ENCODE measurements around the gene MYL3. TPM values are rescaled to one million over a fixed set of nuclear protein-coding genes. Genes with fewer than 3 reads are reported as not detected.

Gene MYL3
- total RNA-seq, 6 donors from 2014 or later = 1.2 to 6.3 (median 2.6) TPM

GRCh38 chr3:46843508-46843907 lies 19.7 kb downstream of the MYL3 start:
- no peaks in the 10 kb centered on the region for H3K27me3 ChIP-seq
- TF ChIP-seq POLR2A (IDR thresholded peaks at IDR 0.05) (no peak), POLR2AphosphoS5 (IDR thresholded peaks at IDR 0.05) (no peak), CTCF (IDR thresholded peaks at IDR 0.05) (no peak), EP300 (IDR thresholded peaks at IDR 0.05) (no peak)
- no peak for ATAC-seq (ENCODE audit: low FRiP score in 2 of 2)
- H3K9me3 ChIP-seq = peaks cover 8 to 28% (median 23%) of the 10 kb centered on the region in 4 donors
- no peaks in the 10 kb centered on the region for H3K36me3 ChIP-seq
- no peak for DNase-seq
- no peak overlapping the region for H3K4me3 ChIP-seq
- H3K27ac ChIP-seq = no peak overlapping the region
- peaks cover 16 to 29% (median 22%) of the 10 kb centered on the region in 4 donors for H3K4me1 ChIP-seq
- WGBS, 2 donors = 94 to 95% methylated on average over 3 of the region's 3 CpGs

DNA sequence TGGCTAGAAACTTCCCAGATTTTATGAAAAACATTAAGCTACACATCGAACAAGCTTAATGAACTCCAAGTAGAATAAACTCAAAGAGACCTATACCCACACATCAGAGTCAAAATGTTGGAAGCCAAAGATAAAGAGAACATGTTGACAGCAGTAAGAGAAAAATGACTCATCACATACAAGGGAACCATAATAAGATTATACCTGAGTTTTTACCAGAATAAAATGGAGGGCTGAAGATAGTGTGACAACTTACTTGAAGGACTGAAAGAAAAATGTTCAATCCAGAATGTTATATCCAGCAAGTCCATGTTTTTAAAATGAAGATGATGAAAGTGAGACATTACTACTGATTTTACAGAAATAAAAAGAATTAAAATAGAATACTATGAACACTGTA lies 22.8 kb downstream of the MYL3 start:
- no peak for TF ChIP-seq POLR2A (IDR thresholded peaks at IDR 0.05)
- no peak for TF ChIP-seq CTCF (IDR thresholded peaks at IDR 0.05)
- no peak for TF ChIP-seq POLR2AphosphoS5 (IDR thresholded peaks at IDR 0.05)
- TF ChIP-seq EP300 (IDR thresholded peaks at IDR 0.05) = no peak
- H3K36me3 ChIP-seq = no peaks in the 10 kb centered on the region
- 95 to 96% methylated on average over 1 of the region's 1 CpG for whole genome bisulfite sequencing, 2 donors
- no peak for ATAC-seq (ENCODE audit: low FRiP score in 2 of 2)
- H3K27ac ChIP-seq = no peak overlapping the region
- no peak overlapping the region for H3K4me3 ChIP-seq
- H3K9me3 ChIP-seq = peaks cover 8 to 36% (median 24%) of the 10 kb centered on the region in 4 donors
- DNase-seq = no peak
- no peaks in the 10 kb centered on the region for H3K27me3 ChIP-seq
- peaks cover 6 to 10% (median 8%) of the 10 kb centered on the region in 4 donors for H3K4me1 ChIP-seq

- 68 to 73% methylated on average over 2 of the region's 2 CpGs for WGBS, 2 donors
- no peaks in the 10 kb centered on the region for H3K4me1 ChIP-seq
- peaks cover 8 to 36% (median 24%) of the 10 kb centered on the region in 4 donors for H3K9me3 ChIP-seq
- no peak for DNase-seq
- no peak overlapping the region for H3K27ac ChIP-seq
- H3K4me3 ChIP-seq = no peak overlapping the region
- ATAC-seq (ENCODE audit: low FRiP score in 2 of 2) = no peak
- H3K36me3 ChIP-seq = no peaks in the 10 kb centered on the region
- no peak for TF ChIP-seq POLR2A (IDR thresholded peaks at IDR 0.05)
- TF ChIP-seq POLR2AphosphoS5 (IDR thresholded peaks at IDR 0.05) = no peak
- no peak for TF ChIP-seq CTCF (IDR thresholded peaks at IDR 0.05)
- no peak for TF ChIP-seq EP300 (IDR thresholded peaks at IDR 0.05)
- H3K27me3 ChIP-seq = no peaks in the 10 kb centered on the region
Observed at GRCh38 chr3:46838301-46838700, 24.9 kb downstream of the MYL3 start.

GRCh38 chr3:46835491-46835890 lies 27.8 kb downstream of the MYL3 start:
- no peak for ATAC-seq (ENCODE audit: low FRiP score in 2 of 2)
- 93 to 94% methylated on average over 4 of the region's 4 CpGs for WGBS, 2 donors
- H3K27me3 ChIP-seq = no peaks in the 10 kb centered on the region
- no peak for TF ChIP-seq POLR2AphosphoS5 (IDR thresholded peaks at IDR 0.05)
- no peak for TF ChIP-seq CTCF (IDR thresholded peaks at IDR 0.05)
- no peak for TF ChIP-seq POLR2A (IDR thresholded peaks at IDR 0.05)
- no peak for TF ChIP-seq EP300 (IDR thresholded peaks at IDR 0.05)
- no peaks in the 10 kb centered on the region for H3K36me3 ChIP-seq
- H3K4me3 ChIP-seq = no peak overlapping the region
- no peak overlapping the region for H3K27ac ChIP-seq
- no peak for DNase-seq
- no peaks in the 10 kb centered on the region for H3K4me1 ChIP-seq
- peaks cover 3 to 19% (median 12%) of the 10 kb centered on the region in 4 donors for H3K9me3 ChIP-seq

GRCh38 chr3:46835054-46835453 lies 28.2 kb downstream of the MYL3 start:
- no peak for DNase-seq
- no peaks in the 10 kb centered on the region for H3K27me3 ChIP-seq
- no peaks in the 10 kb centered on the region for H3K4me1 ChIP-seq
- H3K9me3 ChIP-seq = peaks cover 3 to 15% (median 8%) of the 10 kb centered on the region in 4 donors
- no peak overlapping the region for H3K27ac ChIP-seq
- no peak overlapping the region for H3K4me3 ChIP-seq
- WGBS, 2 donors = 85 to 88% methylated on average over 12 of the region's 12 CpGs
- no peak for ATAC-seq (ENCODE audit: low FRiP score in 2 of 2)
- H3K36me3 ChIP-seq = no peaks in the 10 kb centered on the region
- TF ChIP-seq POLR2AphosphoS5 (IDR thresholded peaks at IDR 0.05) = no peak
- no peak for TF ChIP-seq CTCF (IDR thresholded peaks at IDR 0.05)
- TF ChIP-seq POLR2A (IDR thresholded peaks at IDR 0.05) = no peak
- TF ChIP-seq EP300 (IDR thresholded peaks at IDR 0.05) = no peak
